NCI-H2107 treated with DMSO at 0.1 percent for 48 hours (cell line): ENCODE measurements around the gene DBT.
"Not testable (repeated sequence)": the region's sequence is repeated elsewhere in the genome, so short reads cannot be mapped to it uniquely, and the experiment has no call there.

Source experiments
- DNase-seq: peaks from one replicate; lab custom pipeline; 2025; ENCODE audit not compliant: unreplicated experiment; lab: John Stamatoyannopoulos, UW

DBT gene

DNA sequence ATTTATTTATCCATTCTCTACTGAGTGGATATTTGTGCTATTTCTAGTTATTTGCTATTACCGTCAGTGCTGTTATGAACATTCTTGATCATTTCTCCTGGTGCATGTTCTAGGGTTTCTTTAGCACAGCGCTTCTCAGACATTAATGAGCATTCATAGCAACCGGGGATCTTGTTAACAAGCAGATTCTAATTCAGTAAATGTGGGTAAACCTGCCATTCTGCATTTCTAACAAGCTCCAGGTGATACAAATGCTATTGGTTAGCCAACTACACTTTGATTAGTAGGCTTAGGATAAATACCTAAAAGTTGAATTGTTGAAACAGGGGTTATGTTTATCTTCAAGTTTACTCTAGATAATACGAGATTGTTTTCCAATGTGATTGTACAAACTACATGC, 3.3 kb upstream of the DBT start:
- DNase-seq: no peak

GRCh38 chr1:100250807-100251206, 1.2 kb upstream of the DBT start:
- DNase-seq: no peak

DNA sequence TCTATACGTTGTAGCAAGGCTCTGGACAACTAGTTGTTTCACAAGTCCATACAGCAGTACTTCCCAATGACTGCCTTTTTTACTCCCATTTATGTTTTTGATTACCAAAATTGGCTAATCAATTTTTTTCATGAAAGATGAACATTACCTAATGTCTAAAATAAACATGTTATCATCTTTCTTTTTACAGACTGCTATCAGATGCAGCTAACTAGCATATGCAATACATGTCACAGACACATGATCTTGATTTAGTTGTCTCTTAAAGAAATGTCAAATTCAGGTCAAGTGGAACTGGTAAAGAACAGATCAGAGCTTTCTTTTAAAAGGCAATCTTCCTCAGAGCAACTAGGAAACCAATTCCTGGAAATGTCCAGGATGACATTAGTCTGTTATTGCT, 630 bp upstream of the DBT start:
- DNase-seq: no peak

GRCh38 chr1:100249155-100249536, 488 bp downstream of the DBT start:
- DNase-seq: no peak

DNA sequence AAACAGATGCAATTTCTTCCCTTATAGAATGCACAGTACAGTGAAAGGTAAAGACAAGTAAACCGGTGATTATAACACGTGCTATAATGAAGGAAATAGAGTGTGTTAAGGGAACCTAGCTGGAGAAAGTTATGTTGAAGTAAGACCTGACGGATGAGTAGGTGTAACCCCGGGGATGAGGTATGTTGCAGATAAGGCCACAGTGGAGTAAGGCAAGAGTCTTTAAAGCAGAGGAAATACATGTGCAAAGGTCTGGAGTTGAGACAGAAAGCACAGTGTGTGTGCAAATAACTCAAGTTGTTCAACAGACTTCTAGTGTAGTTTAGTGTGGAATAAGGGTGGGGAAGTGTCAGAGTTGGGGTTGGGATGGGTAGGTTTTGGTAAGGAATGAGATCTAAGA, 2.9 kb downstream of the DBT start:
- no peak for DNase-seq

DNA sequence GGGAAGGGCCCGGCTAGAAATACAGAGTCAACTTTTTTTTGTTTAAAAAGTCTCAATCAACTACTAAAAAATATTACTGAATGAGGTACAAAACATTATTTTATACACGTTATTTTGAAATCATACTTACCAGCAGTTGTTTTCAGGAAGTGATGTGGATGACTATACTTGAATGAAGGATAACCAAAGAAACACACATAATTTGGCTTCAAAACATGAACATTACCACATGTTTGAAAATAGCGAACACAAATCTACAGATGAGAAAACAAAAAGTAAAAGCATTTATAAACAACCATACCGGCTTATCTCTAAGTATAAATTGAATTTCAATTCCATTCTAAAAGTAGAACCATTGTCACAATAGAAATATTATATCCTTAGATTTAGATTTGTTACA, 9.0 kb downstream of the DBT start:
- DNase-seq: no peak

DNA sequence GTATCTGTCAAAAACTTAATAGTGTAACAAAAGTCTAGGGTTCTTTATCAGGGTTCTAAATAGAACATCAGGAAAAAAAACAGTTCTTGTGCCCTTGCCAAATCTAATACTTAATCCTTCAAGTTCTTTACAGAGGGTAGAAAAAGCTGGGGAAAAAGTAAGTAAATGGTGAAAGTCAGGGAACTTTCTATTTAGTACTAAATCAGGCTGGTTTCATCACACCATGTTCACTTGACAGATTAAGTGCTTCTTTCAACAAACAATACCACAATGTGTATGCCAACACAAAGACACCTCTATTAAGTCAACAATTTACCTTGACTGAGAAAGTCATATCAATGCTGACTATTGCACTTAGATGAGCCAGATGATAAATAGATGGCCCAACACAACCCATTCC, 9.7 kb downstream of the DBT start:
- no peak for DNase-seq

GRCh38 chr1:100237091-100237490, 12.5 kb downstream of the DBT start:
- no peak for DNase-seq

GRCh38 chr1:100234432-100234831, 15.2 kb downstream of the DBT start:
- DNase-seq: no peak

DNA sequence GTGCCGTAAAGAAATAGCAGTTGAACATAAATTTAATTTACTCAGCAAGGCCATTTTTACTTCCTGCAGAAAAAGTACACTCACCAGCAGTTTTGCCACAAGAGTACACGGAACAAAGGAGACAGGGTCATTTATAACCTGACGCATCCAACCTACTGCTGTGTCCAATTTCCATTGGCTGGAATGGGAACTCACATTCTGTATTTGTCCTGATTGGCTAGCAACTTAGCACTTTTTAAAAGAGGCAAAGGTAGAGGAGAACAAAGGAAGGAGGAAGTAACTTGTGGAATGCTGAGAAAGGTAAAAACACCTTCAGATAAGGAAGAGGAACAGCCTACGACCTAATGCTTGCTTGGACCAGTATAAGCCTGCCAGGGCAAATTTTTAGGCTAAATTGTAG, 16.1 kb downstream of the DBT start:
- not testable (repeated sequence) for DNase-seq

- DNase-seq: no peak
Measured at GRCh38 chr1:100232156-100232555, 17.5 kb downstream of the DBT start.

DNA sequence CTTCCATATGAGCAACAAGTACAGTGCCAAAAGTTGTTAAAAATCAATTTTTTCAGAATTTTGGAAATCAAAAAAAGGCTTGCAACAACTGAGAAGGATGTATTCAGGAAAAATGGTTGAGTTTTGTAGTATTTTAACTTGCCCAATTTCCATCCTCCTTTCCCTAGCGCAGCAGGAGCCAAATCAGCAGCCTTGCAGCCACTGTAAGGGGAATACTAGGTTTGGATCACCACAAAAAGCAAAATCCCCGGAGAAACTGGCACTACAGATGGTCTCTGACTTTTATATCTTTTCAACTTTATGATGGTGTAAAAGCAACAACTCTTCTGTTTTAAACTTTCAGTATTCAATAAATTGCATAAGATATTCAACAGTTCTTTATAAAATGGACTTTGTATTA, 17.9 kb downstream of the DBT start:
- no peak for DNase-seq

GRCh38 chr1:100230765-100231164, 18.9 kb downstream of the DBT start:
- DNase-seq: no peak

GRCh38 chr1:100229681-100230443, 19.8 kb downstream of the DBT start:
- no peak for DNase-seq

- no peak for DNase-seq
Measured at GRCh38 chr1:100222428-100222827, 27.2 kb downstream of the DBT start.

GRCh38 chr1:100219883-100220282, 29.8 kb downstream of the DBT start:
- DNase-seq: no peak

GRCh38 chr1:100219457-100219856, 30.2 kb downstream of the DBT start:
- DNase-seq: no peak

DNA sequence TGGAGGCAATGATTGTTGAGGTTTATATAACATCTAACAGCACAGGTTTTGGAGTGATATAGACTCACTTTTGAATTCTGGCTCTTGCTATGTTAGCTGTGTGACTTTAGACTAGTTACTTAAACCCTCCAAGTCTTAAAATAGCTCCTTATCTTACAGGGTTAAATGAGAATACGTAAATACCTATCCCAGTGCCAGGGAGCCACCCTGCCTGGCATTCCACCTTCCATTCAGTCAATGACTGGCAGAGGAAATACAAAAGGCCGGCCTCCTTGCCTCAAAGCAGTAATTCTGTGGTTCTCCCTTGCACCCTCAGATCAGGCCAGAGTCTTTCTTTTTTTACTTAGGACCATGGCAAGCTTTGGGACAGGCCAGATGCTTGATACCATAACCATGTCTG, 31.8 kb downstream of the DBT start:
- DNase-seq: no peak

DNA sequence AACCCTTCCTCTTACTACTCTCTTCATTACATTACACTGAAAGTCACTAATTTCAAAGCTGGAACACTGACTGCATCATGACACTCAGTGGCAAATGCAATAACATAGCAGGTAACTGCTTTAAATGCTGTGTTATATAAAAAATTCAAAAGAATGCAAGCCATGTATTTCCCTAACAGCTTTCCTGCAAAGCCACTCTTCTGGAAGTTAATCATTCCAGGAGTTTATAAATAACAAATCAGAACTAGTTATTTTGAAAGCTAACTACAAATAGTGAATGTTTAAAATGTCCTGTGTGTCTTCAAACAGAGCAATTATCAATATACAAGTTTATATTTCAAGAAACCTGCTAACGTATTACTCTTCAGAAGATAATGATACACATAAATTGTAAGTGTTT, 34.5 kb downstream of the DBT start:
- DNase-seq: no peak

GRCh38 chr1:100213141-100213540, 36.5 kb downstream of the DBT start:
- no peak for DNase-seq

DNA sequence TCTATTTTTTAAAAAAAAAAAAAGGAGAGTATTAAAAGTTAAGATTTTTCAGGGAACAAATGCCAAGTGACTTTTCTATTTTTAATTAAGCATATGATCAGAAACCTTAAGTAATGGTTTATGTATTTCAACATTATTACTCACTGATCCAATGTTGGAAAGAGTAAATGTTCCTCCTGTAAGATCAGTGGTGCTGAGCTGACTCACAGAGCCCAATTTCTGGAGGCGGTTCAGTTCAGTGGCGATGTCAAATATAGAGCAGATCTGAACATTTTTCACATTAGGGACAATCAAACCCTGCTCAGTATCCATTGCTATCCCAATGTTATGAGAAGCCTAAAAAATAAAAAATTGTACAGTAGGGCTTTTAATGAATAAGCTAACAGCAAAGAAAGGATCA, 43.3 kb downstream of the DBT start:
- DNase-seq: no peak

DNA sequence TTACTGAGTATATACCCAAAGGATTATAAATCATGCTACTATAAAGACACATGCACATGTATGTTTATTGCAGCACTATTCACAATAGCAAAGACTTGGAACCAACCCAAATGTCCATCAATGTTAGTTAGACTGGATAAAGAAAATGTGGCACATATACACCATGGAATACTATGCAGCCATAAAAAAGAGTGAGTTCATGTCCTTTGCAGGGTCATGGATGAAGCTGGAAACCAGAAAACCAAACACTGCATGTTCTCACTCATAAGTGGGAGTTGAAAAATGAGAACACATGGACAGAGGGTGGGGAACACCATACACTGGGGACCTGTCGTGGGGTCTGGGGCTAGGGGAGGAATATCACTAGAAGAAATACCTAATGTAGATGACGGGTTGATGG, 44.0 kb downstream of the DBT start:
- DNase-seq: not testable (repeated sequence)

DNA sequence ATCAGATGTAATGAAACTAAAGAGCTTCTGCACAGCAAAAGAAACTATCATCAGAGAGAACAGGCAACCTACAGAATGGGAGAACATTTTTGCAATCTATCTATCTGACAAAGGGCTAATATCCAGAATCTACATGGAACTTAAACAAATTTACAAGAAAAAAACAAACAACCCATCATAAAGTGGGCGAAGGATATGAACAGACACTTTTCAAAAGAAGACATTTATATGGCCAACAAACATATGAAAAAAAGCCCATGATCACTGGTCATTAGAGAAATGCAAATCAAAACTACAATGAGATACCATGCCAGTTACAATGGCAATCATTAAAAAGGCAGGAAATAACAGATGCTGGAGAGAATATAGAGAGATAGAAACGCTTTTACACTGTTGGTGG, 44.5 kb downstream of the DBT start:
- not testable (repeated sequence) for DNase-seq
